Psoas muscle (tissue), 8 donors: ENCODE results near the gene IRAK1. TPM values are rescaled to one million over a fixed set of nuclear protein-coding genes. Genes with fewer than 3 reads are reported as not detected.

Experiments used
- ATAC-seq, 4 donors: fragments of 200-7000 bp; cut with Tn5 transposase; one replicate each; pipeline ENCODE4 v1.9.1; 2020; ENCODE audit warnings: moderate library complexity in 3 of 4, mild to moderate bottlenecking in 2 of 4
- DNase-seq, 2 donors: peaks; one replicate each; pipeline ENCODE4 v3.0.0-alpha.2; 2020
- H3K27ac ChIP-seq: fragments of 200-600 bp; one replicate; pipeline ENCODE4 v1.8.0; 2022
- H3K27me3 ChIP-seq, 3 donors: fragments of 200-600 bp in 1 of 3; one replicate each; pipeline versions ENCODE4 v1.6.1 to v1.8.0; 2013 to 2022; ENCODE audit warnings: low read length in 2 of 3, mild to moderate bottlenecking in 2 of 3, moderate library complexity in 1 of 3; ENCODE audit not compliant: insufficient read depth in 3 of 3
- H3K36me3 ChIP-seq, 2 donors: fragments of 200-600 bp in 1 of 2; one replicate each; pipeline versions ENCODE4 v1.6.1 to v1.8.0; 2013 to 2022; ENCODE audit warnings: low read depth in 1 of 2, mild to moderate bottlenecking in 1 of 2, moderate library complexity in 1 of 2; ENCODE audit not compliant: insufficient read depth in 1 of 2
- H3K4me1 ChIP-seq: fragments of 200-600 bp; one replicate; pipeline ENCODE4 v1.8.0; 2022
- H3K4me3 ChIP-seq: fragments of 200-600 bp; one replicate; pipeline ENCODE4 v1.8.0; 2022; ENCODE audit warnings: mild to moderate bottlenecking
- H3K9me3 ChIP-seq: fragments of 200-600 bp; one replicate; pipeline ENCODE4 v1.8.0; 2022
- CTCF ChIP-seq: fragments of 200-600 bp; IDR thresholded peaks from one replicate; pipeline ENCODE4 v1.8.0; 2022; ENCODE audit warnings: antibody characterized with exemption
- WGBS, 3 donors: extraction: QIAGEN DNeasy Blood & Tissue Kit; methylation state at CpG; one replicate each; pipeline versions ENCODE4 v1.1.6 to v1.1.7; 2013; 5-methylcytosine and 5-hydroxymethylcytosine counted together
- intact Hi-C, 2 donors: fragments of 100-400 bp; cut with DNase I; formaldehyde crosslinking; loops; one replicate each; pipeline versions ENCODE4 v1.11.0 to v1.14.2; 2022
- polyA plus RNA-seq, 3 donors: library from polyadenylated mRNA; stranded (reverse); fragments of 200-250 nt; gene quantifications; one replicate each; pipeline ENCODE4 v1.2.3, GENCODE V29; 2013
- total RNA-seq, 4 donors: library from RNA; stranded (reverse); fragmentation: NEBNext Ultra II Directional in 2 of 4; extraction: Animal tissue kit (Norgen Biotek cat#: 25700) in 2 of 4; gene quantifications; one replicate each; pipeline versions ENCODE4 v1.2.1 to v1.2.4, GENCODE V29; 2021 to 2023
- donor health status: healthy with polysubstance abuse.
- donor health status: DM: no; HTN: no; CAD: no; lungs with moderate emphysema.
- donor health status: Bipolar disorder and iron deficiency.
- donor health status: healthy.
- donor health status: DM: yes; HTN: yes; CAD: no.
- donor health status: DM: no; HTN: no; CAD: no.
- donor health status: DM: no; HTN: no; CAD: no.
- donor health status: DM: yes; HTN: yes; CAD: no.

IRAK1 gene
- total and polyA plus RNA-seq, 7 donors: 56.1 to 368 (median 127) TPM

- Histone ChIP-seq H3K9me3 (no peaks in the 10 kb centered on the region), H3K27ac (peak overlapping the region; percentile 72), H3K36me3 (no peaks in the 10 kb centered on the region), H3K4me3 (no peak overlapping the region), H3K27me3 (peaks cover 0 to 36% (median 0%) of the 10 kb centered on the region in 3 donors), H3K4me1 (peaks cover 55% of the 10 kb centered on the region)
- no peak for TF ChIP-seq CTCF
- DNase-seq: peak in 1 of 2 donors; percentile 68
- intact Hi-C loops: loop anchor here (2.0 to 5.0 kb wide), 2 partner anchors 37 kb away; no protein-coding TSS in a partner anchor
- 22 to 42% (median 38%) methylated on average over 10 to 13 of the region's 13 CpGs for WGBS, 3 donors
- ATAC-seq: peak; percentile 67 to 79 (median 70)
These were observed 29.8 kb upstream of the IRAK1 start for GRCh38 chrX:154049209-154050112.

- H3K27ac ChIP-seq: peak overlapping the region; percentile 72
These were observed 28.7 kb upstream of the IRAK1 start for GRCh38 chrX:154048398-154048797.

DNA sequence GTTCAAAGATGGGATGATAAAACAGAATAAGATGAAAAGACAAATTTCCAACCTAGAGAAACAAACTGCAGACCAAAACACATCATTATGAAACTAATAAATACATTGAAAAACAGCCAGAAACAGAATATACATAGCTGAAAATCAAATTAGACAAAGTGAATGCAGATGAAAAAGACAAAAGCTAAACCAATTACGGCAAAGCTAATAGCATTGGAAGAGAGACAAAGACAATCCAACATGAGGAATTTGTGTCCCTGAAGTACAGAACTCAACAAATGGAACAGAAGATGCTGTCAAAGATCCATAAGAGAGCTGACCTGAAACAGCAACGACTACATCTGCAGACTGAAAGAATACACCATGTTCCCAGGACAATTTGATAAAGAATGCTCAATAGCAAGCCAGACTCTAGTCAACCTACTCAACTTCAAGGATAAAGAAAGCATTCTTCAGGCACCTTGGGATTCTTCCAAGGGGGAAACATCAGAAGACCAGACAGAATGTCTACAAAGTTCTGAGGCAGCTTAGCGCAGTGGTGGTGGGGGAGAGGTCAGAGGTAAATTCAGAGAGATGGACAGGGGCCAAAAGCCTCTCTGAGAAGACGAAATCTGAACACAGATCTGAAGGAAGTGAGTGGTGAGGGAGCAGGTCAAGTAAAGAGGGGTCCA lies 27.4 kb upstream of the IRAK1 start:
- DNase-seq: no peak
- Histone ChIP-seq H3K4me3 (no peak overlapping the region), H3K27ac (peak overlapping the region; percentile 36), H3K4me1 (peaks cover 72% of the 10 kb centered on the region), H3K9me3 (no peaks in the 10 kb centered on the region), H3K27me3 (peaks cover 0 to 35% (median 0%) of the 10 kb centered on the region in 3 donors), H3K36me3 (no peaks in the 10 kb centered on the region)
- WGBS, 3 donors: 35 to 45% (median 41%) methylated on average over 4 of the region's 4 CpGs
- ATAC-seq: no peak
- no peak for TF ChIP-seq CTCF
- intact Hi-C loops: no loop called here

More at GRCh38 chrX:154048398-154048797, 28.7 kb upstream of the IRAK1 start:
- peaks cover 63% of the 10 kb centered on the region for H3K4me1 ChIP-seq
- H3K4me3 ChIP-seq: no peak overlapping the region
- WGBS, 3 donors: 47 to 78% (median 72%) methylated on average over 11 of the region's 11 CpGs
- intact Hi-C loops: no loop called here
- peaks cover 0 to 41% (median 0%) of the 10 kb centered on the region in 3 donors for H3K27me3 ChIP-seq
- no peak for TF ChIP-seq CTCF
- ATAC-seq (peak in 1 of 4 donors; percentile 27), DNase-seq (no peak)
- H3K36me3 ChIP-seq: no peaks in the 10 kb centered on the region
- H3K9me3 ChIP-seq: no peaks in the 10 kb centered on the region

- peaks cover 0 to 30% (median 0%) of the 10 kb centered on the region in 3 donors for H3K27me3 ChIP-seq
- WGBS, 3 donors: 16 to 42% (median 24%) methylated on average over 10 of the region's 10 CpGs
- no peak overlapping the region for H3K4me3 ChIP-seq
- no peaks in the 10 kb centered on the region for H3K9me3 ChIP-seq
- no peak for TF ChIP-seq CTCF
- H3K4me1 ChIP-seq: peaks cover 78% of the 10 kb centered on the region
- intact Hi-C loops: no loop called here
- peak overlapping the region; percentile 53 for H3K27ac ChIP-seq
- DNase-seq (no peak), ATAC-seq (peak in 2 of 4 donors; percentile 26 to 27)
- H3K36me3 ChIP-seq: no peaks in the 10 kb centered on the region
These were observed 26.5 kb upstream of the IRAK1 start for GRCh38 chrX:154046031-154046781.
